ENCODE measurements around the gene PCMTD2. TPM values are rescaled to one million over a fixed set of nuclear protein-coding genes. Genes with fewer than 3 reads are reported as not detected.
A peak's percentile ranks its signal among the peaks of the same experiment; 100 is the strongest.

PCMTD2 gene
- total and polyA plus RNA-seq, 2 of the 13 experiments (the other 11 are each of a cell fraction or from before 2014, with no cell fraction given), result 47.0 to 76.9 TPM

DNA sequence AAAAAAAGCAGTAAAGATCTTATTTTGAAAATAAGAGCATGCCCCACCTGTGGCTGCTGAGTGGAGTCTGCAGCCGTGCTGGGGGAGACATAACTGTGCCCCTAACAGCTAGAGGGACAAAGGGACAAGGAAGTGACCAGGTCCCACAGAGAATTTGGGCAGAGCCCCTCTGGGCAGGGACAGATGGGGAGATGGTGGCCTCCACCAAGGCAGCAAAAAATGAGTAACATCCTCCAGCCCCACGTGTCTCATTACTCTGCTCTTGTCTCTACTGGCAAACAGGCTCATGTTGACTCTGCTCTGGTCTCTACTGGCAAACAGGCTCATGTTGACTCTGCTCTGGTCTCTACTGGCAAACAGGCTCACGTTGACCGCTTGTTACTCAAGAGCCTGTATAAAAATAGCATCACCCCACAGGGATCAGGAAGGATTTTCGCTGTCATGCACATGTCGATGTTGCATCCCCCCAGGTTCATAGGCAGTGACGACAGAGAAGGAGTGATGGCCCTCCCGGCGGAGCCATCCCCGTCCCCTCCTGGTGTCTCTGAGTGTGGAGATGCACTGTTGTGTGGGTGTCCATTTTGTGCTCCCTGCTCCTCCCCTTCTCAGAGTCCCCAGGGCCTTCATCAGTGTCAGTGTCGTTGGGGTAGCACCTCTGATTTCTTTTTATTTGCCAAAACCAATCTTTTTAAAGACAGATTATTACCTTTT, 17.3 kb upstream of the PCMTD2 start (continued):
- TF ChIP-seq, protein P1, sequence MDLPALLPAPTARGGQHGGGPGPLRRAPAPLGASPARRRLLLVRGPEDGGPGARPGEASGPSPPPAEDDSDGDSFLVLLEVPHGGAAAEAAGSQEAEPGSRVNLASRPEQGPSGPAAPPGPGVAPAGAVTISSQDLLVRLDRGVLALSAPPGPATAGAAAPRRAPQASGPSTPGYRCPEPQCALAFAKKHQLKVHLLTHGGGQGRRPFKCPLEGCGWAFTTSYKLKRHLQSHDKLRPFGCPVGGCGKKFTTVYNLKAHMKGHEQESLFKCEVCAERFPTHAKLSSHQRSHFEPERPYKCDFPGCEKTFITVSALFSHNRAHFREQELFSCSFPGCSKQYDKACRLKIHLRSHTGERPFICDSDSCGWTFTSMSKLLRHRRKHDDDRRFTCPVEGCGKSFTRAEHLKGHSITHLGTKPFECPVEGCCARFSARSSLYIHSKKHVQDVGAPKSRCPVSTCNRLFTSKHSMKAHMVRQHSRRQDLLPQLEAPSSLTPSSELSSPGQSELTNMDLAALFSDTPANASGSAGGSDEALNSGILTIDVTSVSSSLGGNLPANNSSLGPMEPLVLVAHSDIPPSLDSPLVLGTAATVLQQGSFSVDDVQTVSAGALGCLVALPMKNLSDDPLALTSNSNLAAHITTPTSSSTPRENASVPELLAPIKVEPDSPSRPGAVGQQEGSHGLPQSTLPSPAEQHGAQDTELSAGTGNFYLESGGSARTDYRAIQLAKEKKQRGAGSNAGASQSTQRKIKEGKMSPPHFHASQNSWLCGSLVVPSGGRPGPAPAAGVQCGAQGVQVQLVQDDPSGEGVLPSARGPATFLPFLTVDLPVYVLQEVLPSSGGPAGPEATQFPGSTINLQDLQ (CRISPR knock-in tag; IDR thresholded peaks at IDR 0.05), result peak; percentile 48; the same call in 1 of the 2 replicates
- TF ChIP-seq GLI4 (CRISPR knock-in tag; IDR thresholded peaks at IDR 0.05; ENCODE audit: borderline replicate concordance), result peak; percentile 85
- TF ChIP-seq POLR2AphosphoS2 (IDR thresholded peaks at IDR 0.05; ENCODE audit: low read depth, low read length), result no peak
- TF ChIP-seq, protein P2, sequence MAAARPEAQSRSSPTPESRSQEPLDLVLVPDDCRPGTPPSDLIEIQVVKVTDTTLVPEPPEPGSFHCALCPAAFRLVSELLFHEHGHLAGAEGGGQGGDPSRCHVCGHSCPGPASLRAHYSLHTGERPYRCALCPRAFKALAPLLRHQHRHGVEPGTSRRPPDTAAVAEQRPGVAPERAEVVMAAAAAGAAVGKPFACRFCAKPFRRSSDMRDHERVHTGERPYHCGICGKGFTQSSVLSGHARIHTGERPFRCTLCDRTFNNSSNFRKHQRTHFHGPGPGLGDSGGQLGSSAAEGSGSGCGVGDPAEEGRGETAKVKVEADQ (CRISPR knock-in tag; IDR thresholded peaks at IDR 0.05; ENCODE audit: borderline replicate concordance), result peak; percentile 59; the same call in 1 of the 2 replicates
- TF ChIP-seq ARID2 (CRISPR knock-in tag; IDR thresholded peaks at IDR 0.05; ENCODE audit: borderline replicate concordance), result no peak
- peak in 1 of 2 experiments; percentile 64; a peak in 1 of 4 replicates for TF ChIP-seq KLF16 (CRISPR knock-in tag; IDR thresholded peaks at IDR 0.05)
- no peak for TF ChIP-seq NFATC3 (CRISPR knock-in tag; IDR thresholded peaks at IDR 0.05)
- TF ChIP-seq, protein P3, sequence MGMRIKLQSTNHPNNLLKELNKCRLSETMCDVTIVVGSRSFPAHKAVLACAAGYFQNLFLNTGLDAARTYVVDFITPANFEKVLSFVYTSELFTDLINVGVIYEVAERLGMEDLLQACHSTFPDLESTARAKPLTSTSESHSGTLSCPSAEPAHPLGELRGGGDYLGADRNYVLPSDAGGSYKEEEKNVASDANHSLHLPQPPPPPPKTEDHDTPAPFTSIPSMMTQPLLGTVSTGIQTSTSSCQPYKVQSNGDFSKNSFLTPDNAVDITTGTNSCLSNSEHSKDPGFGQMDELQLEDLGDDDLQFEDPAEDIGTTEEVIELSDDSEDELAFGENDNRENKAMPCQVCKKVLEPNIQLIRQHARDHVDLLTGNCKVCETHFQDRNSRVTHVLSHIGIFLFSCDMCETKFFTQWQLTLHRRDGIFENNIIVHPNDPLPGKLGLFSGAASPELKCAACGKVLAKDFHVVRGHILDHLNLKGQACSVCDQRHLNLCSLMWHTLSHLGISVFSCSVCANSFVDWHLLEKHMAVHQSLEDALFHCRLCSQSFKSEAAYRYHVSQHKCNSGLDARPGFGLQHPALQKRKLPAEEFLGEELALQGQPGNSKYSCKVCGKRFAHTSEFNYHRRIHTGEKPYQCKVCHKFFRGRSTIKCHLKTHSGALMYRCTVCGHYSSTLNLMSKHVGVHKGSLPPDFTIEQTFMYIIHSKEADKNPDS (CRISPR knock-in tag; IDR thresholded peaks at IDR 0.05), result peak; percentile 99
- peak; percentile 45 for TF ChIP-seq ZFY (CRISPR knock-in tag; IDR thresholded peaks at IDR 0.05)
- no peak for TF ChIP-seq ATRX (CRISPR knock-in tag; IDR thresholded peaks at IDR 0.05; ENCODE audit: borderline replicate concordance)
- TF ChIP-seq ZNF337 (CRISPR knock-in tag; IDR thresholded peaks at IDR 0.05; ENCODE audit: borderline replicate concordance, low read depth), result 0 out of 2 replicates have a peak, but pooled peaks have one; percentile 91
